Transverse colon (tissue), 4 donors: ENCODE results near the gene LIFR. TPM values are rescaled to one million over a fixed set of nuclear protein-coding genes. Genes with fewer than 3 reads are reported as not detected.

Experiments used
- DNase-seq: peaks from one replicate; pipeline ENCODE4 v3.0.0-alpha.2; 2019
- H3K27ac ChIP-seq, 4 donors: fragments of 200-600 bp; sonication (generic); 2 replicates each; pipeline ENCODE4 v1.5.1; 2016 to 2018; ENCODE audit warnings: inconsistent platforms in 4 of 4
- H3K27me3 ChIP-seq: fragments of 200-600 bp; sonication (generic); 2 replicates; pipeline ENCODE4 v1.5.1; 2017; ENCODE audit warnings: inconsistent platforms
- H3K36me3 ChIP-seq, 4 donors: fragments of 200-600 bp; sonication (generic); 2 replicates each; pipeline ENCODE4 v1.5.1; 2017 to 2019; ENCODE audit warnings: inconsistent platforms in 4 of 4
- H3K4me1 ChIP-seq, 4 donors: fragments of 200-600 bp; sonication (generic); 2 replicates each; pipeline ENCODE4 v1.5.1; 2017 to 2020; ENCODE audit warnings: inconsistent platforms in 4 of 4
- H3K4me3 ChIP-seq, 4 donors: fragments of 200-600 bp; sonication (generic); 1 replicate in 1 of 4; 2 replicates in 3 of 4; pipeline versions ENCODE4 v1.5.1 to v1.6.1; 2017 to 2019; ENCODE audit warnings: inconsistent platforms in 4 of 4
- H3K9me3 ChIP-seq, 2 donors: fragments of 200-600 bp; sonication (generic); 2 replicates each; pipeline ENCODE4 v1.5.1; 2017 to 2019; ENCODE audit warnings: inconsistent platforms in 2 of 2
- EP300 ChIP-seq: sonication (generic); formaldehyde crosslinking; IDR thresholded peaks from one replicate; pipeline ENCODE4 v1.6.1; 2017; ENCODE audit warnings: antibody characterized with exemption, low read depth
- POLR2A ChIP-seq: fragments of 450-650 bp; IDR thresholded peaks from one replicate; pipeline ENCODE4 v1.6.1; 2016; ENCODE audit warnings: antibody characterized with exemption, mild to moderate bottlenecking, moderate library complexity
- POLR2AphosphoS5 ChIP-seq, 3 donors: sonication (generic); formaldehyde crosslinking; IDR thresholded peaks; one replicate each; pipeline ENCODE4 v1.6.1; 2016; ENCODE audit warnings: antibody characterized with exemption in 3 of 3
- WGBS, 2 donors: methylation state at CpG; one replicate each; pipeline ENCODE4 v1.1.5; 2018; ENCODE audit warnings: low coverage in 1 of 2; 5-methylcytosine and 5-hydroxymethylcytosine counted together
- in situ Hi-C, 4 donors: fragments of 200-750 bp; cut with MboI; loops; one replicate each; pipeline versions ENCODE4 v1.15.0 to v1.15.1; 2017; ENCODE audit warnings: low sequenced_read_pairs in 3 of 4, low pct_ligation_motif_present in 1 of 4, low pct_unique_long_range_greater_than_20kb in 1 of 4
- intact Hi-C: fragments of 100-400 bp; cut with DNase I; formaldehyde crosslinking; loops from one replicate; pipeline ENCODE4 v1.15.1; 2023; ENCODE audit warnings: low total_unique reads
- total RNA-seq, 4 donors: library from RNA; depleted of rRNA; stranded (reverse); fragments of >200 nt; gene quantifications; one replicate each; pipeline ENCODE4 v1.1.0, GENCODE V29; 2016
- TF ChIP-seq, protein P1 (sequence below), 5 experiments: fragments of 200-600 bp in 3 of 5; fragments of 450-650 bp in 2 of 5; sonication (generic) in 3 of 5; IDR thresholded peaks; 1 replicate in 2 of 5; 2 replicates in 3 of 5; pipeline ENCODE4 v1.5.1; 2016 to 2017; ENCODE audit warnings: antibody characterized with exemption in 5 of 5, inconsistent platforms in 3 of 5, mild to moderate bottlenecking in 2 of 5, moderate library complexity in 1 of 5

The LIFR gene
- total RNA-seq, 4 donors from 2014 or later = 4.9 to 28.1 (median 12.8) TPM

DNA sequence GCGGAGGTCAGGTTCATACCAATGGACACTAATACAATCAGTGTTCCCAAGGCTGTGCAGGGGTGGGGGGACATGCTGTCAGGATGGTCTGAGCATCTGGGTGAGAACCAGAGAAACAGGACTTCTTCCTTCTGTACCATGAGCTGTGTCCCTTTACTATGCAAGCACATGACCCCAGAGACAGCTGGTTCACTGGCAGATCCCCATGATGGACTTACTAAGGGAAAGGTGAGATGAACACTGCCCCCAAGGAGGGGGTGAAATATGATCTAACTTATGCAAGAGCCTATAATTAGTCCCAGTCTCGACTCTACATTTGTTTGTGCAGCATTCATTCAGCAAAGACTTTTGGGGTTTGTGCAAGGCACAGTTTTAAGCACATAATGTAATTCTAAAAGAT is 91.4 kb downstream of the LIFR start:
- H3K36me3 ChIP-seq = no peaks in the 10 kb centered on the region
- no peak for DNase-seq
- H3K27ac ChIP-seq = peak overlapping the region in 3 of 4 donors; percentile 6 to 81 (median 48)
- H3K9me3 ChIP-seq = no peaks in the 10 kb centered on the region
- WGBS, 2 donors = 52 to 53% methylated on average over 2 of the region's 2 CpGs
- in situ Hi-C loops = no loop called here
- H3K27me3 ChIP-seq = peaks cover 6% of the 10 kb centered on the region
- TF ChIP-seq POLR2A (no peak), POLR2AphosphoS5 (IDR thresholded peaks at IDR 0.05) (no peak), EP300 (no peak)
- TF ChIP-seq, protein P1, sequence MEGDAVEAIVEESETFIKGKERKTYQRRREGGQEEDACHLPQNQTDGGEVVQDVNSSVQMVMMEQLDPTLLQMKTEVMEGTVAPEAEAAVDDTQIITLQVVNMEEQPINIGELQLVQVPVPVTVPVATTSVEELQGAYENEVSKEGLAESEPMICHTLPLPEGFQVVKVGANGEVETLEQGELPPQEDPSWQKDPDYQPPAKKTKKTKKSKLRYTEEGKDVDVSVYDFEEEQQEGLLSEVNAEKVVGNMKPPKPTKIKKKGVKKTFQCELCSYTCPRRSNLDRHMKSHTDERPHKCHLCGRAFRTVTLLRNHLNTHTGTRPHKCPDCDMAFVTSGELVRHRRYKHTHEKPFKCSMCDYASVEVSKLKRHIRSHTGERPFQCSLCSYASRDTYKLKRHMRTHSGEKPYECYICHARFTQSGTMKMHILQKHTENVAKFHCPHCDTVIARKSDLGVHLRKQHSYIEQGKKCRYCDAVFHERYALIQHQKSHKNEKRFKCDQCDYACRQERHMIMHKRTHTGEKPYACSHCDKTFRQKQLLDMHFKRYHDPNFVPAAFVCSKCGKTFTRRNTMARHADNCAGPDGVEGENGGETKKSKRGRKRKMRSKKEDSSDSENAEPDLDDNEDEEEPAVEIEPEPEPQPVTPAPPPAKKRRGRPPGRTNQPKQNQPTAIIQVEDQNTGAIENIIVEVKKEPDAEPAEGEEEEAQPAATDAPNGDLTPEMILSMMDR (IDR thresholded peaks at IDR 0.05) = no peak
- intact Hi-C loops = no loop called here
- H3K4me1 ChIP-seq = peaks cover 18 to 52% (median 27%) of the 10 kb centered on the region in 4 donors
- no peak overlapping the region for H3K4me3 ChIP-seq

DNA sequence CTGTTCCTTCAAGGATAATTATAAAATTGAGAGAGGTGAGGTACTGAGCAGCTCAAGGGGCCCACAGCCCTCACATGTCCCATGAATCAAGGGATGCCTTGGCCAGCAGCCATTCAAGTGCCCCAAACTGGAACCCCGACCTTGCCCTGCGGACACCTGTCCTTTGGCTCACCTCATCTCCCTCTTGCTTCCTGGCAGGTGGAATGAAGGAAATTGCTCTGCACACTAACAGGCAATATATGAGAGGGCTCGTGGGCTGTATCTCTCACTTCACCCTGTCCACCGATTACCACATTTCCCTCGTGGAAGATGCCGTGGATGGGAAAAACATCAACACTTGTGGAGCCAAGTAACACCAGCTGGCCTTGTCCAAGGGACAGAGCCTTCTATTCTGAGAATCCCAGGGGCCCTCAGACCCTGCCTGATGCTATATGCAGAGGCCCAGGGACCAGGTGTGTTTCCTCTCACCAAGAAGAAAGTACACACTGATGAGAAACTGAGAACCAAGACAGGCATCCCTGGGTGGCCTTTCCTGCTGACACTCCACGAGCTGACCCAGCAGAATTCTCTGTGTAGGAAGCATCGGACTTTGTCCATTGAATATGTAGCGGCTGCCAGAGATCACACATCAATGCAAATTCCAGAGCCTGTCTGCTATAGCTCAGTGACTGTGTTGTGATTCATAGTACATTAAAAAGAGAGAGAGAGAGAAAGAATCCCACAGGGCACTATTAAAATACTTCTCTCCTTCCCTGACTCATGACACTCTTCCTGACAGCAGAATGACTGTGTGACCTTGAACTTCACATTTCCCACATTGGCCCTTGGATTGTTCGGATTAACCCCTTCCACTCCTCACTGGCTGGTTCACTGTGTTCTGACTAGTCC is 92.6 kb downstream of the LIFR start:
- Histone ChIP-seq H3K27ac (peak overlapping the region; percentile 43 to 59 (median 50)), H3K4me3 (no peak overlapping the region), H3K4me1 (peaks cover 18 to 44% (median 24%) of the 10 kb centered on the region in 4 donors), H3K27me3 (peaks cover 6% of the 10 kb centered on the region), H3K36me3 (no peaks in the 10 kb centered on the region), H3K9me3 (no peaks in the 10 kb centered on the region)
- 20 to 44% methylated on average over 3 to 10 of the region's 10 CpGs for WGBS, 2 donors
- DNase-seq = no peak
- TF ChIP-seq, protein P1 (IDR thresholded peaks at IDR 0.05) = no peak
- peak in 2 of 3 donors; percentile 25 to 44 for TF ChIP-seq POLR2AphosphoS5 (IDR thresholded peaks at IDR 0.05)
- intact Hi-C loops (no loop called here), in situ Hi-C loops (no loop called here)

DNA sequence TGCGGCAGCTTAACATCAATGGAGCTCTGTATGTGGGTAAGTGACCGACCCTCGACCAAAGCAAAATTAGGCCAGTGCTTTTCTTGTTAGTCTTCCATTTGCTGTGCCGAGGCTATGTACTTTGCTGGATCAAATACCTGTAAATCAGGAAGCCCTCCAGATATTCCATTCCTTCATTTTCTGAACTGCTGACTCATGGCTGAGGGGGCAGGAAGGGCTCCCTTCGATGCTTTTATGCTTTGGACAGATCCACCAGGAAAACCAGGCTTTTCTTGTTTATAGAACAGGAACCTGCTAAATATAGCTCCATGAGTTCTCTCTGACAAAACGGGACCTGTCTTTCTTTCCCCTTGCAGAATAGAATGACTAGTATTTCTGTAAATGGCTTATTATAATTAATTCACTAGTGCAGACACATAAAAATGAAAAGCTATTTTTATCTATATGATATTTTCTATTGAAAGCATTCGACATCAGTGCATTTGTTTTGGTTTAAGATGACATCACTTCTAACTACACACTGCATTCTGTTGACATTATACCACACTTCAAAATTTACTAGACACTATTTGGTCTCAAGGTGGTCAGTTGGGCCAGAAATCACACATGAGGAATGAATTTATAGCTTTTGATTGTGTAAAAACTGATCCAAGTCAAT is 93.3 kb downstream of the LIFR start:
- TF ChIP-seq, protein P1 (IDR thresholded peaks at IDR 0.05) = no peak
- no peak for TF ChIP-seq POLR2AphosphoS5 (IDR thresholded peaks at IDR 0.05)
- no peak for TF ChIP-seq EP300
- no peak for TF ChIP-seq POLR2A
- intact Hi-C loops = no loop called here
- Histone ChIP-seq H3K27ac (peak overlapping the region; percentile 43 to 59 (median 50)), H3K36me3 (no peaks in the 10 kb centered on the region), H3K9me3 (no peaks in the 10 kb centered on the region), H3K27me3 (peaks cover 6% of the 10 kb centered on the region), H3K4me1 (peaks cover 12 to 36% (median 18%) of the 10 kb centered on the region in 4 donors), H3K4me3 (no peak overlapping the region)
- 57 to 59% methylated on average over 5 to 7 of the region's 7 CpGs for WGBS, 2 donors
- no peak for DNase-seq
- in situ Hi-C loops = no loop called here

DNA sequence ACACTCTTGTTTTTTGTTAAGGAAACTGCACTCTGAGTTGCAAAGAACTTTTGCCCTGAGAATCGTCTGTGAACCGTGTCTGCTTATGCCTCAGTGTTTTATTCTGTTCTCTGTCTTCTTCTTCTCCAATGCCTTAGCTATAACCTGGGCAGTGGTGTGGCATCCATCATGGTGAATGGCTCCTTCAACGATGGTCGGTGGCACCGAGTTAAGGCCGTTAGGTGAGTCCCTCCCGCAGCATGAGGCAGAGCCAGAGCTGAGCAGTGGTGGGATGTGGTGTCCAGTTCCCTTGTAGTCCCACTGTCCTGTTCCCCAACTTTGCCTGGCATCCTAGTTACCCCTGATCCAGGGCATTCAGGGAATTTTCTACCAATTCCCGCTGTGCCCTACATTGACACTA is 98.3 kb downstream of the LIFR start:
- H3K36me3 ChIP-seq = no peaks in the 10 kb centered on the region
- in situ Hi-C loops = no loop called here
- peaks cover 6% of the 10 kb centered on the region for H3K27me3 ChIP-seq
- intact Hi-C loops = no loop called here
- peaks cover 0 to 4% (median 1%) of the 10 kb centered on the region in 4 donors for H3K4me1 ChIP-seq
- no peak overlapping the region for H3K4me3 ChIP-seq
- DNase-seq = no peak
- no peaks in the 10 kb centered on the region for H3K9me3 ChIP-seq
- H3K27ac ChIP-seq = no peak overlapping the region
- TF ChIP-seq POLR2A = no peak
- no peak for TF ChIP-seq EP300
- TF ChIP-seq POLR2AphosphoS5 (IDR thresholded peaks at IDR 0.05) = no peak
- TF ChIP-seq, protein P1 (IDR thresholded peaks at IDR 0.05) = no peak
- WGBS, 2 donors = 93 to 96% methylated on average over 6 to 8 of the region's 8 CpGs
